HCT116 (cell line): ENCODE results near the gene MSL2. TPM values are rescaled to one million over a fixed set of nuclear protein-coding genes. Genes with fewer than 3 reads are reported as not detected.

Experiments used
- ATAC-seq: fragments of 200-7000 bp; cut with Tn5 transposase; 2 replicates; pipeline ENCODE4 v1.9.1; 2020; ENCODE audit warnings: mild to moderate bottlenecking, moderate library complexity
- BruUV-seq: library from RNA; stranded (reverse); fragments of 400-500 nt; replicated peaks from 2 replicates; lab custom pipeline; 2021; lab: Mats Ljungman, UMichigan
- CTCF ChIA-PET: fragments of 300-600 bp; sonication (Branson Sonifier 250); formaldehyde crosslinking; loops from one replicate; lab custom pipeline; 2021; ENCODE audit warnings: antibody characterized with exemption; lab: Charles Lee
- POLR2A ChIA-PET: fragments of 300-600, 350-600 bp; sonication (Branson Sonifier 250); formaldehyde crosslinking; loops from one replicate; lab custom pipeline; 2021; ENCODE audit warnings: antibody characterized with exemption; lab: Charles Lee
- RAD21 ChIA-PET, 2 experiments: fragments of 300-600 bp; sonication (Branson Sonifier 250); formaldehyde crosslinking; loops; one replicate each; lab custom pipeline; 2023; ENCODE audit warnings: low total read pairs in 2 of 2; ENCODE audit not compliant: uncharacterized antibody in 2 of 2, unreplicated experiment in 2 of 2, low non-redundant PET in 1 of 2; lab: Charles Lee
- DNase-seq: peaks from one replicate; pipeline ENCODE4 v3.0.0-alpha.2; 2010; ENCODE audit warnings: low read depth, low spot score
- H2AFZ ChIP-seq: fragments of 200-600 bp; shearing (Covaris generic), sonication (generic); 2 replicates; pipeline ENCODE4 v1.6.1; 2017; ENCODE audit warnings: low read depth, mixed run types, mixed read lengths, antibody characterized with exemption, low read length; ENCODE audit not compliant: poor library complexity, severe bottlenecking
- H3K27ac ChIP-seq: 2 replicates; pipeline ENCODE4 v1.5.1; 2012; ENCODE audit warnings: low read depth, low read length
- H3K27me3 ChIP-seq: fragments of 200-600 bp; sonication (generic); 2 replicates; pipeline ENCODE4 v1.6.1; 2016; ENCODE audit warnings: mixed run types, low read length, mixed read lengths; ENCODE audit not compliant: insufficient read depth
- H3K36me3 ChIP-seq, 2 experiments: fragments of 200-500 bp in 1 of 2; fragments of 200-600 bp in 1 of 2; sonication (Bioruptor generic) in 1 of 2; sonication (generic) in 1 of 2; 2 replicates each; pipeline versions ENCODE4 v1.5.1 to v1.6.1; 2014 to 2016; ENCODE audit warnings: low read length in 2 of 2, inconsistent platforms in 1 of 2, mixed read lengths in 1 of 2, mixed run types in 1 of 2; ENCODE audit not compliant: insufficient read depth in 2 of 2, control insufficient read depth in 1 of 2
- H3K4me1 ChIP-seq, 2 experiments: fragments of 200-600 bp in 1 of 2; sonication (generic) in 1 of 2; 2 replicates each; pipeline versions ENCODE4 v1.5.1 to v1.6.1; 2012 to 2017; ENCODE audit warnings: low read length in 2 of 2, inconsistent platforms in 1 of 2, mild to moderate bottlenecking in 1 of 2, mixed read lengths in 1 of 2, mixed run types in 1 of 2, moderate library complexity in 1 of 2; ENCODE audit not compliant: insufficient read depth in 2 of 2, control insufficient read depth in 1 of 2
- H3K4me2 ChIP-seq: fragments of 200-600 bp; sonication (generic); 2 replicates; pipeline ENCODE4 v1.6.1; 2017; ENCODE audit warnings: mixed run types, low read length, mixed read lengths
- H3K4me3 ChIP-seq, 2 experiments: fragments of 200-600 bp in 1 of 2; sonication (generic) in 1 of 2; replicated peaks in 1 of 2; 2 replicates each; pipeline ENCODE4 v1.5.1; 2011 to 2016; ENCODE audit warnings: low read length in 2 of 2, control low read depth in 1 of 2, low read depth in 1 of 2, mild to moderate bottlenecking in 1 of 2, mixed read lengths in 1 of 2, mixed run types in 1 of 2
- H3K79me2 ChIP-seq: fragments of 200-600 bp; sonication (generic); 2 replicates; pipeline ENCODE4 v1.6.1; 2017; ENCODE audit warnings: mild to moderate bottlenecking, mixed run types, low read length, moderate library complexity, mixed read lengths; ENCODE audit not compliant: insufficient read depth
- H3K9ac ChIP-seq: fragments of 200-600 bp; sonication (generic); 2 replicates; pipeline ENCODE4 v1.6.1; 2016; ENCODE audit warnings: low read length, mixed read lengths
- H3K9me2 ChIP-seq: fragments of 200-600 bp; sonication (generic), shearing (Covaris generic); 2 replicates; pipeline ENCODE4 v1.6.1; 2017; ENCODE audit warnings: mixed run types, mild to moderate bottlenecking, moderate library complexity; ENCODE audit not compliant: insufficient read depth
- H3K9me3 ChIP-seq, 2 experiments: fragments of 200-500 bp in 1 of 2; fragments of 200-600 bp in 1 of 2; sonication (Bioruptor generic) in 1 of 2; sonication (generic) in 1 of 2; 2 replicates each; pipeline ENCODE4 v1.6.1; 2014 to 2017; ENCODE audit warnings: low read length in 2 of 2, mixed read lengths in 2 of 2, inconsistent platforms in 1 of 2, low read depth in 1 of 2, mild to moderate bottlenecking in 1 of 2, mixed run types in 1 of 2, moderate library complexity in 1 of 2; ENCODE audit not compliant: control insufficient read depth in 1 of 2, insufficient read depth in 1 of 2
- H4K20me1 ChIP-seq: fragments of 200-600 bp; sonication (generic), shearing (Covaris generic); 2 replicates; pipeline ENCODE4 v1.6.1; 2017; ENCODE audit warnings: mixed run types, mild to moderate bottlenecking, moderate library complexity; ENCODE audit not compliant: insufficient read depth
- CBX3 ChIP-seq: IDR thresholded peaks from 2 replicates; pipeline ENCODE4 v1.6.1; 2012; ENCODE audit warnings: low read depth
- EGR1 ChIP-seq: IDR thresholded peaks from 2 replicates; pipeline ENCODE4 v1.6.1; 2012; ENCODE audit warnings: low read depth
- ELF1 ChIP-seq: IDR thresholded peaks from 2 replicates; pipeline ENCODE4 v1.6.1; 2012; ENCODE audit warnings: low read depth, borderline replicate concordance
- EZH2 ChIP-seq: fragments of 200-600 bp; sonication (generic); IDR thresholded peaks from 2 replicates; pipeline ENCODE4 v1.6.1; 2017; ENCODE audit warnings: antibody characterized with exemption, mixed run types
- EZH2phosphoT487 ChIP-seq: fragments of 200-600 bp; IDR thresholded peaks from 2 replicates; pipeline ENCODE4 v1.6.1; 2018; ENCODE audit warnings: antibody characterized with exemption, borderline replicate concordance
- FOSL1 ChIP-seq: IDR thresholded peaks from 2 replicates; pipeline ENCODE4 v1.6.1; 2012; ENCODE audit warnings: low read depth
- JUND ChIP-seq: IDR thresholded peaks from 2 replicates; pipeline ENCODE4 v1.6.1; 2012
- RAD21 ChIP-seq: IDR thresholded peaks from 2 replicates; pipeline ENCODE4 v1.6.1; 2012; ENCODE audit warnings: low read depth, mild to moderate bottlenecking
- SIN3A ChIP-seq: IDR thresholded peaks from 2 replicates; pipeline ENCODE4 v1.6.1; 2012; ENCODE audit warnings: low read depth
- SP1 ChIP-seq: IDR thresholded peaks from 2 replicates; pipeline ENCODE4 v1.6.1; 2012; ENCODE audit warnings: low read depth
- SRF ChIP-seq: IDR thresholded peaks from 2 replicates; pipeline ENCODE4 v1.6.1; 2012; ENCODE audit warnings: low read depth
- TCF7L2 ChIP-seq: IDR thresholded peaks from 2 replicates; pipeline ENCODE4 v1.7.0; 2011; ENCODE audit warnings: borderline replicate concordance, inconsistent platforms; ENCODE audit not compliant: insufficient read depth, insufficient read length; ENCODE audit errors: extremely low read depth
- YY1 ChIP-seq: IDR thresholded peaks from 2 replicates; pipeline ENCODE4 v1.6.1; 2011; ENCODE audit warnings: low read length, low read depth, moderate library complexity, mild to moderate bottlenecking; ENCODE audit not compliant: insufficient replicate concordance; ENCODE audit errors: extremely low read depth
- ZNF274 ChIP-seq: fragments of 200-500 bp; sonication (Bioruptor generic); IDR thresholded peaks from 2 replicates; pipeline ENCODE4 v1.6.1; 2014; ENCODE audit warnings: mild to moderate bottlenecking, low read depth, low read length, inconsistent platforms
- intact Hi-C: fragments of 100-400 bp; cut with micrococcal nuclease; formaldehyde crosslinking; loops from 2 replicates; pipeline ENCODE4 v1.10.0; 2022
- total RNA-seq: library from RNA; stranded (reverse); gene quantifications from one replicate; pipeline ENCODE4 v1.2.1, GENCODE V29; 2021; ENCODE audit not compliant: unreplicated experiment
- TF ChIP-seq, protein P1 (sequence below): IDR thresholded peaks from 2 replicates; pipeline ENCODE4 v1.6.1; 2012; ENCODE audit warnings: low read depth

MSL2 gene
- total RNA-seq, 1 experiment from 2014 or later = 34.8 TPM

DNA sequence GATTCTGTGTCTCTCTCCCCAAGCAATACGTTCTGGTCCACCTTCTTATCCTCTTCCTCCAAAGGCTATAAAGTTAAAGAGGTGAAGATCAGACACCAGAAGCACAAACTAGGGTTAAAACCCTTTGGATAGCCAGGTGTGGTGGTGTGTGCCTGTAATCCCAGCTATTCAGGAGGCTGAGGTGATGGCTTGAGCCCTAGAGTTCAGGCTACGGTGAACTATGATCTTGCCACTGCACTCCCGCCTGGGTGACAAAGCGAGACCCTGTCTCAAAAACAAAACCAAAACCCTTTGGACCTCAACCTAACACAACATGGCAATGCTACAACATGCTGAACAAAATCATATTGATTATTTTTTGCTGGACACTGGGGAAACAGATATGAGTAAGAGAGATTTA is 43.2 kb downstream of the MSL2 start:
- POLR2A ChIA-PET = no interaction called here

More for the DNA sequence above, 43.2 kb downstream of the MSL2 start:
- Histone ChIP-seq H3K36me3 (peaks cover 4 to 9% of the 10 kb centered on the region in 2 experiments; a peak in 1 of 4 replicates), H3K4me1 (peaks cover 0 to 2% of the 10 kb centered on the region in 2 experiments; a peak in 2 of 4 replicates), H3K27ac (no peak overlapping the region)
- intact Hi-C loops = no loop called here
- TF ChIP-seq SP1 (no peak), ELF1 (no peak), FOSL1 (no peak), ZNF274 (no peak), RAD21 (no peak), TCF7L2 (no peak), SRF (no peak), CBX3 (no peak), EZH2phosphoT487 (no peak), JUND (no peak), EZH2 (no peak), YY1 (no peak), EGR1 (no peak), SIN3A (no peak)
- TF ChIP-seq, protein P1, sequence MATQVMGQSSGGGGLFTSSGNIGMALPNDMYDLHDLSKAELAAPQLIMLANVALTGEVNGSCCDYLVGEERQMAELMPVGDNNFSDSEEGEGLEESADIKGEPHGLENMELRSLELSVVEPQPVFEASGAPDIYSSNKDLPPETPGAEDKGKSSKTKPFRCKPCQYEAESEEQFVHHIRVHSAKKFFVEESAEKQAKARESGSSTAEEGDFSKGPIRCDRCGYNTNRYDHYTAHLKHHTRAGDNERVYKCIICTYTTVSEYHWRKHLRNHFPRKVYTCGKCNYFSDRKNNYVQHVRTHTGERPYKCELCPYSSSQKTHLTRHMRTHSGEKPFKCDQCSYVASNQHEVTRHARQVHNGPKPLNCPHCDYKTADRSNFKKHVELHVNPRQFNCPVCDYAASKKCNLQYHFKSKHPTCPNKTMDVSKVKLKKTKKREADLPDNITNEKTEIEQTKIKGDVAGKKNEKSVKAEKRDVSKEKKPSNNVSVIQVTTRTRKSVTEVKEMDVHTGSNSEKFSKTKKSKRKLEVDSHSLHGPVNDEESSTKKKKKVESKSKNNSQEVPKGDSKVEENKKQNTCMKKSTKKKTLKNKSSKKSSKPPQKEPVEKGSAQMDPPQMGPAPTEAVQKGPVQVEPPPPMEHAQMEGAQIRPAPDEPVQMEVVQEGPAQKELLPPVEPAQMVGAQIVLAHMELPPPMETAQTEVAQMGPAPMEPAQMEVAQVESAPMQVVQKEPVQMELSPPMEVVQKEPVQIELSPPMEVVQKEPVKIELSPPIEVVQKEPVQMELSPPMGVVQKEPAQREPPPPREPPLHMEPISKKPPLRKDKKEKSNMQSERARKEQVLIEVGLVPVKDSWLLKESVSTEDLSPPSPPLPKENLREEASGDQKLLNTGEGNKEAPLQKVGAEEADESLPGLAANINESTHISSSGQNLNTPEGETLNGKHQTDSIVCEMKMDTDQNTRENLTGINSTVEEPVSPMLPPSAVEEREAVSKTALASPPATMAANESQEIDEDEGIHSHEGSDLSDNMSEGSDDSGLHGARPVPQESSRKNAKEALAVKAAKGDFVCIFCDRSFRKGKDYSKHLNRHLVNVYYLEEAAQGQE = no peak
- TF ChIP-seq, all 23 proteins: peak for 0
- Histone ChIP-seq H2AFZ (no peak overlapping the region), H3K27me3 (no peaks in the 10 kb centered on the region), H3K9me2 (no peaks in the 10 kb centered on the region), H3K4me2 (no peak overlapping the region), H3K9me3 (no peaks in the 10 kb centered on the region), H4K20me1 (peaks cover 30% of the 10 kb centered on the region; the same call in 1 of the 2 replicates), H3K79me2 (peaks cover 100% of the 10 kb centered on the region), H3K9ac (no peak overlapping the region), H3K4me3 (no peak overlapping the region)
- DNase-seq = no peak
- ATAC-seq = no peak
- CTCF ChIA-PET = no interaction called here
- BruUV-seq = no TSS peak
- RAD21 ChIA-PET = no interaction called here
